Kidney tubule cell (primary cell): ENCODE results near the gene EEFSEC.

Source experiments
- DNase-seq: peaks from one replicate; pipeline ENCODE4 v3.0.0-alpha.2; 2018; ENCODE audit warnings: low spot score

Gene EEFSEC

GRCh38 chr3:128242818-128243601 lies 89.7 kb downstream of the EEFSEC start:
- DNase-seq: peak; percentile 1

GRCh38 chr3:128243602-128244504 lies 90.6 kb downstream of the EEFSEC start:
- no peak for DNase-seq

GRCh38 chr3:128245460-128245859 lies 92.2 kb downstream of the EEFSEC start:
- no peak for DNase-seq

GRCh38 chr3:128247666-128248409 lies 94.6 kb downstream of the EEFSEC start:
- peak; percentile 8 for DNase-seq

- peak; percentile 23 for DNase-seq
Measured at GRCh38 chr3:128252083-128252482, 98.8 kb downstream of the EEFSEC start.

- no peak for DNase-seq
Measured at GRCh38 chr3:128253150-128253549, 99.9 kb downstream of the EEFSEC start.

- DNase-seq: no peak
Measured at GRCh38 chr3:128254066-128254590, 100.8 kb downstream of the EEFSEC start.

GRCh38 chr3:128254967-128255366 lies 101.7 kb downstream of the EEFSEC start:
- DNase-seq: no peak

- no peak for DNase-seq
Measured at GRCh38 chr3:128256131-128256530, 102.8 kb downstream of the EEFSEC start.

GRCh38 chr3:128257632-128258031 lies 104.4 kb downstream of the EEFSEC start:
- no peak for DNase-seq

GRCh38 chr3:128260275-128260674 lies 107.0 kb downstream of the EEFSEC start:
- no peak for DNase-seq

GRCh38 chr3:128262457-128262856 lies 109.2 kb downstream of the EEFSEC start:
- no peak for DNase-seq

- DNase-seq: no peak
Measured at GRCh38 chr3:128263118-128263517, 109.8 kb downstream of the EEFSEC start.

- DNase-seq: no peak
Measured at GRCh38 chr3:128263946-128264345, 110.7 kb downstream of the EEFSEC start.

GRCh38 chr3:128266453-128266852 lies 113.2 kb downstream of the EEFSEC start:
- DNase-seq: peak; percentile 55

GRCh38 chr3:128267541-128267940 lies 114.3 kb downstream of the EEFSEC start:
- DNase-seq: peak; percentile 2

- no peak for DNase-seq
Measured at GRCh38 chr3:128269006-128269775, 115.9 kb downstream of the EEFSEC start.

GRCh38 chr3:128269796-128270195 lies 116.5 kb downstream of the EEFSEC start:
- no peak for DNase-seq

GRCh38 chr3:128270559-128271492 lies 117.5 kb downstream of the EEFSEC start:
- no peak for DNase-seq
